HG03432 (cell line): ENCODE measurements around the gene GNPTG.
"Not testable (repeated sequence)": the region's sequence is repeated elsewhere in the genome, so short reads cannot be mapped to it uniquely, and the experiment has no call there.

Source experiments
- ATAC-seq: cut with Tn5 transposase; IDR thresholded peaks from one replicate; pipeline ENCODE4 v1.9.1; 2021; ENCODE audit warnings: mild to moderate bottlenecking, moderate library complexity; ENCODE audit not compliant: unreplicated experiment

The GNPTG gene

DNA sequence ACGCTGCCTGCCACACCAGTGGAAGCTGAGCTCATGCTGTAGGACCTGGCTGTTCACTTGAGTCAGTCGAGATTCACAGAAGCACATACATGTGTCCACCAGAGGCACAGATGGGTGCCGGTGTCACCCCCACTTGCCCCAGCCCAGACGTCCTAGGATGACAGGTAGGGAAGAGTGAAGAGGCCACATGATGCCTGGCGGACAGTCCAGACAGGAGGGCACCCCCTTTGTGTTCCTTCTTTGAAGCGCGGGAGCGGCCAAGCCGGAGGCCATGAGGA, 33.5 kb upstream of the GNPTG start:
- ATAC-seq, result no peak

DNA sequence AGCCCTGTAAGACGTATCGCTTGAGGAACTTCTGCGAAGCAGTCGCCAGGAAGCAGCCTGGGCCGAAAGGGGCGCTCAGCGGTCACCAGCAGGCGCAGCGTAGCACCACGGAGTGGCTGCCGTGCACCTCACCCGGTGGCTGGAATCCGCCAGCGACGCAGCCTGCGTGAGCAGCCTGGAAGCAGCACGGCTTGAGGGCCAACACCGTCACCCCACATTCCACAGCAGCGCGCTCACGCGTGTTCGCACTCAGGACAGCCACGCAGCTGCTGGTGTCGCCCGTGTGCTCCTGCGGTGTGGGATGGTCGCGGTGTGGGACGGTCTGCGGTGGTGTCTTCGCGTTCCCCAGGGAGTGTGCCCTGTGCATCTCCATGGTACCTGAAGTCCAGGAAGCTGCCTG, 32.7 kb upstream of the GNPTG start:
- no peak for ATAC-seq

- ATAC-seq, result no peak
Observed at GRCh38 chr16:1320097-1320496, 31.6 kb upstream of the GNPTG start.

- no peak for ATAC-seq
Observed at GRCh38 chr16:1320658-1321240, 31.0 kb upstream of the GNPTG start.

DNA sequence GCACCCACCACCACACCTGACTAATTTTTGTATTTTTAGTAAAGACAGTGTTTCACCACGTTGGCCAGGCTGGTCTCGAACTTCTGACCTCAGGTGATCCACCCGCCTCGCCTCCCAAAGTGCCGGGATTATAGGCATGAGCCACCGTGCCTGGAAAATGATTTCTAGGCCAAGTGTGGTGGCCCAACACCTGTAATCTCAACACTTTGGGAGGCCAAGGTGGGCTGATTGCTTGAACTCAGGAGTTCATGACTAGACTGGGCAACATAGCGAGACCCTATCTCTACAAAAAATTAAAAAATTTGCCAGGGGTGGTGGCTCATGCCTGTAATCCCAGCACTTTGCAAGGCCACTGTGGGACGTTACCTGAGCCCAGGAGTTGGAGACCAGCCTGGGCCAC, 29.3 kb upstream of the GNPTG start:
- no peak for ATAC-seq

DNA sequence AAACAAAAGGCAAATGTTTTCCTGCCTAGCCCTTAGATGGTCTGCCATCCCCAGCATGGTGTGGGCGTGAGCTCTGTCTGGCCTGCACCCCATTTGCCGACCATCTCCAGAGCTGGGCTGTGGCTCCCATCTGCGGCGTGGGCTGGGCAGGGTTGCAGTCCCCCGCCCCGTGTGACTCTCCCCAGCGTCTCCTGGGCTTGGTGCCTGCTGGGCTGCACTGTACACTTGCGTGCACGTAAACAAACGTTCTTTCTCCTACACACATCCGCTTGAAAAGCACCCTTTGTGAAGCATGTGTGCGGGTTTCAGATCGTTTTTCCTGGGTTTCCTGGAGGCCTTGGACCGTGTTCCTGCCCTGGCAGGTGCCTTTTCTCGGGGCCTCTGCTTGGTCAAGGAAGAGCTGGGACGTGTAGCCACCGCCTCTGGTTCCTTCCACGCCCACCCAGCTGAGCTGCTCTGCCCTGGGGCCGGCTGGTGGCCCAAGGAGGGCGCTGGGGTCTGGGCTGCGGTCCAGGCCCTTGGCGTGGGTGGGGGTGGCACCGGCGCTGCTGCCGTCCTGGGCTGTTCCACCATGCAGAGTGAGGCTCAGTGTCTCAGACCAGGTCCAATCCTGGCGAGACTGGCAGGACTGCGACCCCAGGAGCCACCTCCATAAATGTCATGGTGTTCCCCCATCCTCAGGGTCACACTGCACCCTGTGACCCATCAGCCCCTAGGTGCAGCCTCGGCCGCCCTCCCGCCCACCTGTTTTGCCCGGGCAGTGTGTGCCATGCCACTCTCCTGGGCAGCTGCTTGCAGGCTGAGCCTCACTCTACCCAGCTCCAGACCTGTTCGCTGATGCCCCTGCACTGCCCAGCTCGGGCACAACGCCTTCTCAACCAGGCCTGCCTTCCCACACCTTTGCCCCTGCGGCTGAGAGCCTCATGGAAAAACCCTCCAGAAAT, 28.2 kb upstream of the GNPTG start:
- no peak for ATAC-seq

DNA sequence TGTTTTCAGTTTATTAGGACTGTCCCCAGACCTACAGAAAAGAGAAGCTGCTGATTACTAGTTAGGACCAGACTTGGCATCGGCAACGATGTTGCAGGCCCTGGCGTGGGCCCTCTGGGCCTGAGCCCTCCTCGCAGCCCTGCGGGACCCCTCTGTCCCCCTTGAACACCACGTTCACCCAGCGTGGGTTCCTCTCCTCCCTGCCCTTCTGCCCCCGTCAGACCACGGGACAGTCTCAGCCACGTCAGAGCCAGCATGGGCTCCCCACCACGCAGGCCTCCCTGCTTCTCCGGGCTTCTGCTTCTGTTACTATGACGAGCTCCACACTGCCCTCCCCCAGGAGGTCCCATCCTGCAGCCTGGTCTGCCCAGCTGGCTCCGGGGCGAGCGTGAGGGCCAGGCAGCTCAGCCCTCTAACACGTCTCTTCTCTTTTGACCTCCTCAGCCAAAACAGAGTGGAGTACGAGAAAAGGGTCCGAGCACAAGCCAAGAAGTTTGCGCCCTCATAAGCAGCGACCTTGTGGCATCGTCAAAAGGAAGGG, 27.4 kb upstream of the GNPTG start:
- ATAC-seq, result no peak

DNA sequence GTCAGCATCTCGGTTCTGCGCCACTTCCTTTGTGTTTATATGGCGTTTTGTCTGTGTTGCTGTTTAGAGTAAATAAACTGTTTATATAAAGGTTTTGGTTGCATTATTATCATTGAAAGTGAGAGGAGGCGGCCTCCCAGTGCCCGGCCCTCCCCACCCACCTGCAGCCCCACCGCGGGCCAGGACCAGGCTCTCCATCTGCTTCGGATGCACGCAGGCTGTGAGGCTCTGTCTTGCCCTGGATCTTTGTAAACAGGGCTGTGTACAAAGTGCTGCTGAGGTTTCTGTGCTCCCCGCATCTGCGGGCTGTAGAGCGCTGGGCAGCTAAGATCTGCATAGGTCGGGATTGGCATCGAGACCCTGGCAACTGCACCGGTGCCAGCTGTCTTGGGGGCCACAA, 26.5 kb upstream of the GNPTG start:
- ATAC-seq, result no peak

- ATAC-seq, result no peak
Observed at GRCh38 chr16:1325673-1326371, 25.9 kb upstream of the GNPTG start.

DNA sequence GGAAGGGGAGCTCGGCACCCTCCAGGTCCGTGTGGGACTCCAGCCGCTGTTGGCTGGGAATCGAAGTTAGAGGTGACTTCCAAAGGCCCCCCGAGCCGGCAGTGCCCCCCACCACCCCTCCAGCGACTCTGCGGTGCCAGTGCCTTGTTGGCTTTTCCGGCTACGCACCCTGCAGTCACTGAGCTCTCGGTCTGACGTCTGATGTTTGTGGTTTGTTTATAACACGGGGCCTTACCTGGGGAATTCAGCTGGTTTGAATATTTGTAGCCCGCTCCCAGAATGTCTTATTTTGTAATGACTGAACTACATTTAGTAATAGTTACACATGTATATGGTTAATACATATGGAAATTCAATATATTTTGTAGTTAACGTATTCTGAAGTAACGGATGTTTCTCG, 25.3 kb upstream of the GNPTG start:
- ATAC-seq, result no peak

GRCh38 chr16:1326946-1327618, 24.6 kb upstream of the GNPTG start:
- ATAC-seq, result no peak

DNA sequence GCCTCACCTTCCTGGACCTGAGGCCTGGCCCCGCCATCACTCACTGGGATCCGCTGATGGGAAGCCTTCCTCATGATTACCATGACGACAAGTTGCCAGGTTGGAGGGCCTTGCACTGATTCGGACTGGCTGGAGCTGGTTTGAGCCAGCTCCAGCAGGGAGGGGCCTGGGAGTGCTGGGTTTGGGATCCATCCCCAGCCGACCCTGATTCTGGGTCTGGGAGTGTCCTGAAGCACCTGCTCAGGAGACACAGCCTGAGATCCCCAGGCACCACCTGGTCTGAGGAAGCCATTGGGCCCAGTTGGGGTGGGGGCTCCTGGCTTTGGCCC, 24.1 kb upstream of the GNPTG start:
- no peak for ATAC-seq

- not testable (repeated sequence) for ATAC-seq
Observed at GRCh38 chr16:1328136-1328535, 23.6 kb upstream of the GNPTG start.

- ATAC-seq, result not testable (repeated sequence)
Observed at GRCh38 chr16:1328961-1329360, 22.8 kb upstream of the GNPTG start.

GRCh38 chr16:1330260-1330914, 21.3 kb upstream of the GNPTG start:
- no peak for ATAC-seq

- ATAC-seq, result no peak
Observed at GRCh38 chr16:1330931-1331711, 20.6 kb upstream of the GNPTG start.

DNA sequence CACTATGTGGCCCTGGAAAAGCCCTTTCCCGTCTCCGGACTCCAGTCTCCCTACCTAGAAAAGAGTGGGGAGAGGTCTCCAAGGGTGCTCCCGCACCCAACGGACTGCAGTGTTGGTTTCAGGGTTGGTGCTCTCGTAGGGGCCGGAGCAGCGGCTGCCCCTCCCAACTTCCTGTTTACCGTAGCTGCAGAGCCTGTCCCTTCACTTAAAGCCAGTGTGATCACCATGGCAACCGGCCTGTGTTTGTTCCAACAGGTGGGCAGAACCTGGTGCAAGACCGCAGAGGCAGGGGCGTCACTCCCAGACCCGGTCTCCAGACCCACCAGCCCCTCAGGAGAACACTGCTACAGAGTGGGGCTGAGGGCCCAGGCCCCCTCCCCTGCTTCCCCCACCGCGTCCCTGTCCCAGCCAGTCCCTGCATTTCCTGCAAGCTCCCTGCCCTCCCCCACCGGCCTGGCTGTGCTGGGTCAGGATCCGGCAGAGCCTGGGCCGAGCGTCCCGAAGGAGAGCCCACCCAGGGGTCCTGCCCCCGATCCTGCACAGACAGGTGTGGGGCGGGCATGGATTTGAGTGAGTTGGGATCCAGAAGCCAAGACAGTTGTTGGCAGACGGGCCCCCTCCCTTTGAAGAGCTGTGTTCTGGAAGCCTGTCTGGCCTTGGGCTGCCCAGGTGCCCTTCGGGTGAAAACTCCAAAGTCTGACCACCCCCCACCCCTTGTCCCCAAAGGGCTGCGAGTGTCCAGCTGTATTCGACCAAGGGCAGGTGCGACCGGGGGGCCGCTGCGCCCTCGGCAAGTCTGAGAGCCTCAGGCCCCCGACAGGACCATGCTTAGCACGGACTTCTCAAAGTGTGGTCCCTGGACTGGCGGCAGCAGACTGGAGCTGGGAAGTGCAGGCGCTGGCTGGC, 19.8 kb upstream of the GNPTG start:
- ATAC-seq, result no peak

DNA sequence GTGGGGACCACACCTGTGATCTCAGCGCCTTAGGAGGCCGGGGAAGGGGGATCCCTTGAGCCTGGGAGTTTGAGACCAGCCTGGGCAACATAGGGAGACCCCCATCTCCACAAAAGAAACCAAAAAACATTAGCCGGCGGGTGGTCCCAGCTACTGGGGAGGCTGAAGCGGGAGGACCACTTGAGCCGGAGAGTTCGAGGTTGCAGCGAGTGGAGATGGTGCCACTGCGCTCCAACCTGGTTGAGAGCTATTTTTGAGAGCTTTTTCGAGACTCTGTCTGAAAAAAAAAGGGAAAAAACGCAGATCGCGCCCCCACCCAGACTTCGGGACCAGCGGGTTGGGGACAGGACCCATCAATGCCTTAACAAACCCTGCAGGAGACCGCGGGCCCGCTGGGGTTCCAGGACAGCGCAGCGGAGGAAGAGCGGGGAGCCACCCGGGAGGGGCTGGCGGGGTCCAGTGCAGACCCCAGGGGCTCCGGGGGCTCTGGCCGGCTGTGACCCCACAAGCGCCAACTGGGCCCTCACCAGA, 19.0 kb upstream of the GNPTG start:
- no peak for ATAC-seq
